ENCODE results near the gene UBE4B. TPM values are rescaled to one million over a fixed set of nuclear protein-coding genes. Genes with fewer than 3 reads are reported as not detected.

The UBE4B gene
- total and polyA plus RNA-seq, 2 experiments from 2014 or later, result 18.7 to 41.1 TPM

GRCh38 chr1:10121688-10122087 is 88.9 kb downstream of the UBE4B start:
- DNase-seq (ENCODE audit: low spot score), result no peak
- H4K20me1 ChIP-seq (ENCODE audit: insufficient read depth, poor library complexity, severe bottlenecking), result no peaks in the 10 kb centered on the region
- H3K36me3 ChIP-seq (replicated peaks; ENCODE audit: insufficient read depth, low read depth), result no peaks in the 10 kb centered on the region
- H3K4me3 ChIP-seq, result no peak overlapping the region
- no peak overlapping the region for H2AFZ ChIP-seq
- no peaks in the 10 kb centered on the region for H3K9me3 ChIP-seq (ENCODE audit: low read depth)
- H3K9me2 ChIP-seq (replicated peaks; ENCODE audit: insufficient read depth), result no peaks in the 10 kb centered on the region
- no peak overlapping the region for H3K27ac ChIP-seq
- no peaks in the 10 kb centered on the region for H3K79me2 ChIP-seq
- 96% methylated on average over 7 of the region's 7 CpGs for WGBS (ENCODE audit: low lambda C conversion rate, missing lambda C conversion rate)
- no peaks in the 10 kb centered on the region for H3K4me1 ChIP-seq (ENCODE audit: insufficient read depth)
- H3K27me3 ChIP-seq, result no peaks in the 10 kb centered on the region
- TF ChIP-seq EZH2 (IDR thresholded peaks at IDR 0.05; ENCODE audit: borderline replicate concordance) (no peak), EZH2phosphoT487 (IDR thresholded peaks at IDR 0.05; ENCODE audit: low read depth, severe bottlenecking, unreplicated experiment) (no peak)
- TF ChIP-seq, protein P1, sequence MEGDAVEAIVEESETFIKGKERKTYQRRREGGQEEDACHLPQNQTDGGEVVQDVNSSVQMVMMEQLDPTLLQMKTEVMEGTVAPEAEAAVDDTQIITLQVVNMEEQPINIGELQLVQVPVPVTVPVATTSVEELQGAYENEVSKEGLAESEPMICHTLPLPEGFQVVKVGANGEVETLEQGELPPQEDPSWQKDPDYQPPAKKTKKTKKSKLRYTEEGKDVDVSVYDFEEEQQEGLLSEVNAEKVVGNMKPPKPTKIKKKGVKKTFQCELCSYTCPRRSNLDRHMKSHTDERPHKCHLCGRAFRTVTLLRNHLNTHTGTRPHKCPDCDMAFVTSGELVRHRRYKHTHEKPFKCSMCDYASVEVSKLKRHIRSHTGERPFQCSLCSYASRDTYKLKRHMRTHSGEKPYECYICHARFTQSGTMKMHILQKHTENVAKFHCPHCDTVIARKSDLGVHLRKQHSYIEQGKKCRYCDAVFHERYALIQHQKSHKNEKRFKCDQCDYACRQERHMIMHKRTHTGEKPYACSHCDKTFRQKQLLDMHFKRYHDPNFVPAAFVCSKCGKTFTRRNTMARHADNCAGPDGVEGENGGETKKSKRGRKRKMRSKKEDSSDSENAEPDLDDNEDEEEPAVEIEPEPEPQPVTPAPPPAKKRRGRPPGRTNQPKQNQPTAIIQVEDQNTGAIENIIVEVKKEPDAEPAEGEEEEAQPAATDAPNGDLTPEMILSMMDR (IDR thresholded peaks at IDR 0.05; ENCODE audit: poor library complexity), result no peak
- no peak overlapping the region for H3K4me2 ChIP-seq

DNA sequence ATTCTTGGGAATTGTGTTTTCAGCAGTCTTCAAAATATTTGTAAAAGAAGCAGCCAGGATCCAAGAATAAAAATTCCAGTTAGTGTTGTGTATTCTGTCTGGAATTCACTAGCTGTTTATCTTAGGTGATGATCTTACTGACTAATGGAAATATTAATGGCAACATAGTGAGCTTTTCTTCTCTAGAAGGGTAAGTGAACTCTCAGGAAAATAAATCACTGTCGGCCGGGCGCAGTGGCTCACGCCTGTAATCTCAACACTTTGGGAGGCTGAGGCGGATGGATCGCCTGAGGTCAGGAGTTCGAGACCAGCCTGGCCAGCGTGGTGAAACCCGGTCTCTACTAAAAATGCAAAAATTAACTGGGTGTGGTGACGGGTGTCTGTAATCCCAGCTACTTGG is 90.2 kb downstream of the UBE4B start:
- TF ChIP-seq, protein P1 (IDR thresholded peaks at IDR 0.05; ENCODE audit: poor library complexity), result no peak
- no peak for TF ChIP-seq EZH2phosphoT487 (IDR thresholded peaks at IDR 0.05; ENCODE audit: low read depth, severe bottlenecking, unreplicated experiment)
- no peak for TF ChIP-seq EZH2 (IDR thresholded peaks at IDR 0.05; ENCODE audit: borderline replicate concordance)
- Histone ChIP-seq H3K4me2 (no peak overlapping the region), H3K79me2 (no peaks in the 10 kb centered on the region), H3K27me3 (no peaks in the 10 kb centered on the region), H2AFZ (no peak overlapping the region), H3K9me3 (ENCODE audit: low read depth) (no peaks in the 10 kb centered on the region), H3K36me3 (replicated peaks; ENCODE audit: insufficient read depth, low read depth) (no peaks in the 10 kb centered on the region), H3K4me3 (no peak overlapping the region), H3K4me1 (ENCODE audit: insufficient read depth) (no peaks in the 10 kb centered on the region), H3K27ac (peak overlapping the region; percentile 44), H4K20me1 (ENCODE audit: insufficient read depth, poor library complexity, severe bottlenecking) (no peaks in the 10 kb centered on the region), H3K9me2 (replicated peaks; ENCODE audit: insufficient read depth) (no peaks in the 10 kb centered on the region)
- 89% methylated on average over 10 of the region's 10 CpGs for WGBS (ENCODE audit: low lambda C conversion rate, missing lambda C conversion rate)
- DNase-seq (ENCODE audit: low spot score), result no peak

GRCh38 chr1:10128101-10128765 is 95.5 kb downstream of the UBE4B start:
- H3K4me1 ChIP-seq (ENCODE audit: insufficient read depth), result no peaks in the 10 kb centered on the region
- H3K79me2 ChIP-seq, result no peaks in the 10 kb centered on the region
- no peaks in the 10 kb centered on the region for H3K27me3 ChIP-seq
- H3K9me2 ChIP-seq (replicated peaks; ENCODE audit: insufficient read depth), result no peaks in the 10 kb centered on the region
- H3K9me3 ChIP-seq (ENCODE audit: low read depth), result no peaks in the 10 kb centered on the region
- no peaks in the 10 kb centered on the region for H3K36me3 ChIP-seq (replicated peaks; ENCODE audit: insufficient read depth, low read depth)
- no peak overlapping the region for H3K4me3 ChIP-seq
- 91% methylated on average over 9 of the region's 9 CpGs for WGBS (ENCODE audit: low lambda C conversion rate, missing lambda C conversion rate)
- no peak overlapping the region for H3K4me2 ChIP-seq
- DNase-seq (ENCODE audit: low spot score), result no peak
- no peaks in the 10 kb centered on the region for H4K20me1 ChIP-seq (ENCODE audit: insufficient read depth, poor library complexity, severe bottlenecking)
- no peak overlapping the region for H2AFZ ChIP-seq
- no peak overlapping the region for H3K27ac ChIP-seq
- TF ChIP-seq, protein P1 (IDR thresholded peaks at IDR 0.05; ENCODE audit: poor library complexity), result no peak
- no peak for TF ChIP-seq EZH2 (IDR thresholded peaks at IDR 0.05; ENCODE audit: borderline replicate concordance)
- no peak for TF ChIP-seq EZH2phosphoT487 (IDR thresholded peaks at IDR 0.05; ENCODE audit: low read depth, severe bottlenecking, unreplicated experiment)

Data from hepatocyte (in vitro differentiated cells).